ENCODE data around the gene GALNT10.

DNA sequence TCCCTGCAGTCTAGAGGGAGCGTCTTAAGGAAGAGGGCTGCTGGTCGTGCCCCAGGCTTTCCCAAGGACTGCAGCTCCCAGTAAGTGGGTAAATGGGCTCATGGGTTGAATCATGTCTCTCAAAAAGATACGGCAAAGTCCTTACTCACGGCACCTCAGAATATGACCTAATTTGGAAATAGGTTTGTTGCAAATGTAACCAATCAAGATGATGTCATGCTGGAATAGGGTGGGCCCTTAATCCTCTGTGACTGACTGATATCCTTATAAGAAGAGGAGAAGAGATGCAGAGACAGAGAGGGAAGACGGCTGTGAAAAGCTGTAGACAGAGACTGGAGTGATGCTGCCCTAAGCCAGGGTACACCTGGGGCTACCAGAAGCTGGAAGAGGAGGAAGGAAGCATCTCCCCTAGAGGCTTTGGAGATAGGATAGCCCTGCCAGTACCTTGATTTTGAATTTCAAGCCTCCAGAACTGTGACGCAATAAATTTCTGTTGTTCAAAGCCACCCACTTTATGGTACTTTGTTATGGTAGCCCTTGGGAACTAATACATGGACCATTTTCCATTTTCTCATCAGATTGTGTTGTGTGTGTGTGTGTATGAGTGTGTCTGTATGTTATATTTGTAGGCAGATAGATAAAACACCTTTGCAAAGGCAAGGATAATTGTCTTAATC is 15.0 kb downstream of the GALNT10 start:
- TF ChIP-seq, protein P1, sequence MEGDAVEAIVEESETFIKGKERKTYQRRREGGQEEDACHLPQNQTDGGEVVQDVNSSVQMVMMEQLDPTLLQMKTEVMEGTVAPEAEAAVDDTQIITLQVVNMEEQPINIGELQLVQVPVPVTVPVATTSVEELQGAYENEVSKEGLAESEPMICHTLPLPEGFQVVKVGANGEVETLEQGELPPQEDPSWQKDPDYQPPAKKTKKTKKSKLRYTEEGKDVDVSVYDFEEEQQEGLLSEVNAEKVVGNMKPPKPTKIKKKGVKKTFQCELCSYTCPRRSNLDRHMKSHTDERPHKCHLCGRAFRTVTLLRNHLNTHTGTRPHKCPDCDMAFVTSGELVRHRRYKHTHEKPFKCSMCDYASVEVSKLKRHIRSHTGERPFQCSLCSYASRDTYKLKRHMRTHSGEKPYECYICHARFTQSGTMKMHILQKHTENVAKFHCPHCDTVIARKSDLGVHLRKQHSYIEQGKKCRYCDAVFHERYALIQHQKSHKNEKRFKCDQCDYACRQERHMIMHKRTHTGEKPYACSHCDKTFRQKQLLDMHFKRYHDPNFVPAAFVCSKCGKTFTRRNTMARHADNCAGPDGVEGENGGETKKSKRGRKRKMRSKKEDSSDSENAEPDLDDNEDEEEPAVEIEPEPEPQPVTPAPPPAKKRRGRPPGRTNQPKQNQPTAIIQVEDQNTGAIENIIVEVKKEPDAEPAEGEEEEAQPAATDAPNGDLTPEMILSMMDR (IDR thresholded peaks at IDR 0.05; ENCODE audit: low read depth, low read length, poor library complexity, severe bottlenecking): no peak
- no peak for TF ChIP-seq EZH2phosphoT487 (IDR thresholded peaks at IDR 0.05; ENCODE audit: borderline replicate concordance, low read length)
